Measurements from ENCODE around the gene GOLT1A.
"Not testable (repeated sequence)": the region's sequence is repeated elsewhere in the genome, so short reads cannot be mapped to it uniquely, and the experiment has no call there.

Gene GOLT1A

GRCh38 chr1:204237515-204237914 is 23.7 kb upstream of the GOLT1A start:
- H3K27ac Mint-ChIP-seq; H3K9me3 Mint-ChIP-seq; H3K27me3 Mint-ChIP-seq; H3K4me3 Mint-ChIP-seq; H3K36me3 Mint-ChIP-seq (ENCODE audit: low read depth); H3K4me1 Mint-ChIP-seq (ENCODE audit: low read depth); intact Hi-C loops (cut with micrococcal nuclease): not testable (repeated sequence)

DNA sequence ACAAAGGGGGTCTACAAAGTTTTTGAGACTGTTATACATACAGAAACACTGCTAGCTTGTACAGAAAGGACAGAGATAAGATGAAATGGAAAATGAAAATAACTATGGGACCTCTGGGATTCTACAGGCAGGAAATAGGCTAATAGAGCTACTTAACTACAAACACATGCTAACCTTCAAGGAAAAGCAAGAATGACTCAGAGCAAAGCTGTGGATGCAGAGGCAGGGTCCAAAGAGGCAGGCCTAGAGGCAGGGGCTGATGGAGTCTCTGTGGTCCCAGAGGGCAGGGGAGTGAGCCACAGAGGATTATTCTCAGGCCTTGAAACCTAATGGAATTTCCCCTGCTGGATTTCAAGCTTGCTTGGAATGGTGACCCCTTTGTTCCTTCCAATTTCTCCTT is 18.7 kb upstream of the GOLT1A start:
- Mint-ChIP-seq H3K4me1 (ENCODE audit: low read depth) (no peaks in the 10 kb centered on the region), H3K4me3 (no peak overlapping the region), H3K36me3 (ENCODE audit: low read depth) (no peaks in the 10 kb centered on the region), H3K9me3 (no peaks in the 10 kb centered on the region), H3K27me3 (no peaks in the 10 kb centered on the region), H3K27ac (no peak overlapping the region)
- intact Hi-C loops (cut with micrococcal nuclease): no loop called here

DNA sequence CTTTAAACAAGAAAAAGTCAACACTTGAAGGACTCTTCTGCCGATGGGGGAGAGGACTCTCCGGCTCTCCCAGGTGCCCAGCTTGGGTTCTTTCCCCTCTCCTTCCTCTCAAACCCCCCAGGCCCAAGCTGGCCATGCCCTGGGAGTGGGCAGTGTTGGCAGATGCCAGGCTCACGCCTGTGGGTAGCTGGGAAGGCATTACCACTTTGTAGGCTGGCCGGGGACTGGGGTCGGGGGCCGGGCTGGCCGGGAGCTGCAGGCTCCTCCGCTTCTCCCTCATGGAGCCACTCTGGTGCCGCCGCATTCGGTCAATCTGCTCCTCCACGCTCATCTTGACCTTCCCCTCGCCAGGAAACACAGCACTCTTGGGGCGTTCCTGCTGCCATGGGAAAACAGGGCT is 16.4 kb upstream of the GOLT1A start:
- intact Hi-C loops (cut with micrococcal nuclease): no loop called here
- H3K4me3 Mint-ChIP-seq: no peak overlapping the region
- no peaks in the 10 kb centered on the region for H3K4me1 Mint-ChIP-seq (ENCODE audit: low read depth)
- no peaks in the 10 kb centered on the region for H3K9me3 Mint-ChIP-seq
- H3K27me3 Mint-ChIP-seq: no peaks in the 10 kb centered on the region
- no peaks in the 10 kb centered on the region for H3K36me3 Mint-ChIP-seq (ENCODE audit: low read depth)
- H3K27ac Mint-ChIP-seq: no peak overlapping the region

DNA sequence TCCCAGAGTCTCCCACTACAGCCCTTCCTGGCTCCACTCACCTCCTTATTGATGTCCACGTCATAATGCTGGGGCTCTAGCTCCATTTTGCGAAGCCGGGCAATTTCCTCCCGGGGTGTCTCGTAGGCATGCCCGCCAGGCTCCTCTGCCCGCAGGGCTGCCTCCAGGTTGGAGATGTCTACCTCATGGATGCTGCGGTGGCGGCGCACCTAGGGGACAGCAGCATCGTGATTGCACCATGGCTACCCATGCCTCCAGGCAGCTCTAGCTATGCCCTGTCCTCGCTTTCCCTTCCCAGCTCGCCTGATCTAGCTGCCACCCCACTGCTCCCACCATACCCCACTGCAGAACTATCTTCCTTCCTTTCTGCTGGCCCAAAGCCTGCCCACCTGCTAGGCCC is 15.1 kb upstream of the GOLT1A start:
- H3K27me3 Mint-ChIP-seq: no peaks in the 10 kb centered on the region
- no peaks in the 10 kb centered on the region for H3K9me3 Mint-ChIP-seq
- no peak overlapping the region for H3K27ac Mint-ChIP-seq
- H3K4me3 Mint-ChIP-seq: no peak overlapping the region
- intact Hi-C loops (cut with micrococcal nuclease): no loop called here
- H3K36me3 Mint-ChIP-seq (ENCODE audit: low read depth): no peaks in the 10 kb centered on the region
- H3K4me1 Mint-ChIP-seq (ENCODE audit: low read depth): no peaks in the 10 kb centered on the region

DNA sequence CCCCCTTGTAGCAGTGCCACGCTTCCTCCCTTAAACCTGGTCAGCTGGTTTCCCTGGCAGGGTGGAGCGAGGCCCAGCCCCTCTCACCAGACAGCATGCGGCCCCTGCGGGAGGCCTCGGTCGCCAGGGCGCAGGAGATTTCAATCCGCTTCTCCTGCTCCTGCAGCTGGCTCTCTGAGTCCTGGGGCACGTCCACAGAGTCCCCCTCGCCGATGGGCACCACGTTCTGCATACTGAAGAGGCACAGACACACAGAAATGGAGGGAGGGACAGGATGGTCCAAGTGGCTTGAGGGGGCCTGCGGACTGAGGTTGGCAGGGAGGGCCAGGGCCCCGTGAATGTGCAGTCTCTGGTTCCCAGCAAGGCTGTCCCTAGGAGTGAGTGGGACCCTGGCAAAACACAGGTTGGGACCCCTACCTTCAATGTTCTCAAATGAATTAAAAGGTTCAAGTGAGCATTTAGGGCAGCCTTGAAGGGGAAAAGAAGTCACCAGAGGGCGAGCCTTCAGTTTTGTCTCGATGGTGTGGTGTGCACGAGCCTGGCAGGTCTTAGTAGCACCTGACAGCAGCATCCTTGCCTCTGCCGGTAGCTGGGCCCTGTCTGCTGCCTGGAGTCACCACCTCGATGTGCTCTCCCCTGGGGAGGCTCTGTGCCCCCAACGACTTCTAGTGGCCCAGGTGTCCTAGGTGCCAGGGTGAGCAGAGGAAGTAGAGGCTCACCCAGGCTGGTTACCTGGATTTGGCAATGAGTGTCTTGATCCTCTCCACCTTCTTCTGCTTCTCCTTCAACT is 14.4 kb upstream of the GOLT1A start:
- H3K27ac Mint-ChIP-seq: no peak overlapping the region
- no peaks in the 10 kb centered on the region for H3K36me3 Mint-ChIP-seq (ENCODE audit: low read depth)
- H3K27me3 Mint-ChIP-seq: no peaks in the 10 kb centered on the region
- H3K4me1 Mint-ChIP-seq (ENCODE audit: low read depth): no peaks in the 10 kb centered on the region
- no peaks in the 10 kb centered on the region for H3K9me3 Mint-ChIP-seq
- intact Hi-C loops (cut with micrococcal nuclease): no loop called here
- H3K4me3 Mint-ChIP-seq: no peak overlapping the region

DNA sequence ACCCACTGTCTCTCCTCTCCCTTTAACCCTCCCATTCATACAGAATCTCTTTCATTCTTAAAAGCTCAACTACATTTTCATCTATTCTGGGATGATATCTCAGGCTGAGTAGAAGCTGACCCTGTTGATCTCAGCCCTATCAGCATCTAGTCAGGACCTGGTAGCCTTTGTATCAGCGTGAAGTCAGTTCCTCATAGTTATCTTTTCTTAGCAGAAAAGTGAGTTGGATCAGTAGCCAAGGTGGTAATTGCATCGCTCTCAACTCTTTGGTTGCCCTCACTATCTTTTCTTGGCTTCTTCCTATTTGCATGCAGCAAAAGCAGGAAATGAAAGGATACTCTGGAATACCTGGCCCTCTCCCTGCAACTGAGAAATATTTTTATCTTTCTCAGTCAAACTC is 13.6 kb upstream of the GOLT1A start:
- Mint-ChIP-seq H3K36me3 (ENCODE audit: low read depth) (no peaks in the 10 kb centered on the region), H3K27me3 (no peaks in the 10 kb centered on the region), H3K4me1 (ENCODE audit: low read depth) (no peaks in the 10 kb centered on the region), H3K27ac (no peak overlapping the region), H3K9me3 (no peaks in the 10 kb centered on the region), H3K4me3 (no peak overlapping the region)
- intact Hi-C loops (cut with micrococcal nuclease): no loop called here

DNA sequence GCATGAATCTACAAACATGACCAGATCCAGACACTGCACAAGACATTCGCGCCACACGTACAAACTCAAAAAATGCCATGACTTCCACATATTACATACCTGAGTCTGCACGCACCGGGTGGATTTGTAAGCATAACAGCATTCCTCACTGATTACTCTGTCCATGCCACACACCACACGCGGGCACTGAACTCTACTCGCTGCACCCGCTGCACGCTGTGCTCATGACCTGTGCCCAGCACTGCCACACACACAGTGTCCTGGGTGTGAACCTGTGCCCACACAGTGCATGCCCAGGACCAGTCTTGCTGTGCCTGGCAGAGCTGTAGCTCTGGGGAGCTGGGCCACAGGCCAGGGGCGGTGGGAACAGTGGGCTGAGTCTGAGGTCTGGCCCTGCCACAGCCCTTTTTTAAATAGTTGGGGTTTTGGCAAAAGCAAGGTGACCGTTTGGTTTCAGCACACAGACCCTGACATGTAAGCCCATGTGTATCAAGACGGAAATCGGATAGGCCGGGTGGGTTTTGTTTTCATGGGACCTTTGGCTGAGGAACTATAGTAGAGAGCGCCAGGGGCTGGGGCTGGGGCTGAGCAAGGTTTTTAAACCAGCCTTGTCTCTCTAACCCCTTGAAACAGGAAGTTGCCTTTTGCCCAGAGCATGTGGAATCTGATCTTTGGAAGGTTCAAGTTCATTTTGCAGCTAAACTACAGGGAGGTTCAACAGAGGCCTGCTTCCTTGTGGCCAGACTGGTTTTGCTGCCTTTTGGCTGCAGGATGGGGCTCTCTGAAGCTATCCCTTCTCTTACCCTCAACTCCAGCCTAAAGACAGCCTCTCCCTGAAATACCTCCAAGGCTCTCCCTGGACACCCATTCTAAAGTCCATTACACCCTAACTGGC is 12.3 kb upstream of the GOLT1A start:
- Mint-ChIP-seq H3K9me3 (no peaks in the 10 kb centered on the region), H3K36me3 (ENCODE audit: low read depth) (no peaks in the 10 kb centered on the region), H3K27ac (no peak overlapping the region), H3K4me1 (ENCODE audit: low read depth) (no peaks in the 10 kb centered on the region), H3K4me3 (no peak overlapping the region), H3K27me3 (no peaks in the 10 kb centered on the region)
- intact Hi-C loops (cut with micrococcal nuclease): no loop called here

DNA sequence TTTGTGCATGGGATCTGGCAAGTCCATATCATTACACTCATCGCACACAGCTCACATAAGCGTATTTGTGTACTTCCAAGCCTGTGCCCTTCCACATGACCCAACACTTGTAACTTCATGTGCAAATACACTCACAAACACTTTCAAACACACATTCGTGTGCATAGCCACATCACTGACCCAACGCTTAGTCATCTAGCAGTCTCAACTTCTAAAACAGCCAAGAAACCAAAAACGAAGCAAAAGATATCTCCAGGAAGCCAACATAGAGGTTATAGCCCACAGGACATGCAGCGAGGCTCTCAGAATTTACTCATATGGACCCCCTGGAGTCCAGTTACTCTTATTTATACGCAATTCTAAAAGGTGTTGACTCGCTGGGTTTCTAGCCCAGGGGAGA is 10.9 kb upstream of the GOLT1A start:
- no peaks in the 10 kb centered on the region for H3K36me3 Mint-ChIP-seq (ENCODE audit: low read depth)
- no peaks in the 10 kb centered on the region for H3K9me3 Mint-ChIP-seq
- intact Hi-C loops (cut with micrococcal nuclease): no loop called here
- H3K4me1 Mint-ChIP-seq (ENCODE audit: low read depth): peaks cover 5% of the 10 kb centered on the region
- no peaks in the 10 kb centered on the region for H3K27me3 Mint-ChIP-seq
- no peak overlapping the region for H3K27ac Mint-ChIP-seq
- H3K4me3 Mint-ChIP-seq: no peak overlapping the region

GRCh38 chr1:204223129-204223860 is 9.5 kb upstream of the GOLT1A start:
- intact Hi-C loops (cut with micrococcal nuclease): no loop called here
- no peaks in the 10 kb centered on the region for H3K27me3 Mint-ChIP-seq
- H3K4me1 Mint-ChIP-seq (ENCODE audit: low read depth): peaks cover 5% of the 10 kb centered on the region
- H3K36me3 Mint-ChIP-seq (ENCODE audit: low read depth): no peaks in the 10 kb centered on the region
- no peak overlapping the region for H3K4me3 Mint-ChIP-seq
- H3K9me3 Mint-ChIP-seq: no peaks in the 10 kb centered on the region
- no peak overlapping the region for H3K27ac Mint-ChIP-seq

GRCh38 chr1:204222764-204223055 is 8.9 kb upstream of the GOLT1A start:
- H3K36me3 Mint-ChIP-seq (ENCODE audit: low read depth): no peaks in the 10 kb centered on the region
- H3K9me3 Mint-ChIP-seq: no peaks in the 10 kb centered on the region
- intact Hi-C loops (cut with micrococcal nuclease): no loop called here
- H3K4me1 Mint-ChIP-seq (ENCODE audit: low read depth): peaks cover 5% of the 10 kb centered on the region
- H3K27me3 Mint-ChIP-seq: no peaks in the 10 kb centered on the region
- H3K4me3 Mint-ChIP-seq: no peak overlapping the region
- H3K27ac Mint-ChIP-seq: no peak overlapping the region

GRCh38 chr1:204222006-204222763 is 8.4 kb upstream of the GOLT1A start:
- Mint-ChIP-seq H3K27ac (no peak overlapping the region), H3K4me3 (no peak overlapping the region), H3K9me3 (no peaks in the 10 kb centered on the region), H3K36me3 (ENCODE audit: low read depth) (no peaks in the 10 kb centered on the region), H3K27me3 (no peaks in the 10 kb centered on the region), H3K4me1 (ENCODE audit: low read depth) (peaks cover 5% of the 10 kb centered on the region)
- intact Hi-C loops (cut with micrococcal nuclease): no loop called here

DNA sequence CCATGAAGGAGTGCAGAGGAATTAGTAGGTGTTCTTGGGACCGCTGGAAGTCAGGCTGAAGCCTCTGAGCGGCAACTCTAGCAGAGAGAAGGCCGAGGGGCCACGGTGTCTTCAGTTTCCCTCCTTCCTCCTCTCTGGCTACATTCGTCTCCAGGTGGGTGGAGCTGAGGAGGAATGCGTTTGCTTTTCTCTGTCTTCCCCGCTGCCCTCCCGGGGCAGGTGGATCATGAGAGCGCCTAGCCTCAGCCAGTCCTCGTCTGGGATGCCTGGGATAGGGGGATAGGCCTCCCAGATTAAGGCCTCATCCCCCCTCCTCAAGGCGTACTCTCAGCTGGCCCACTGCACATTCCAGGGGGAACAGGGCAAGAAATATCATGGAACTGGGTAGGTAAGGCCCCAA is 7.5 kb upstream of the GOLT1A start:
- Mint-ChIP-seq H3K36me3 (ENCODE audit: low read depth) (no peaks in the 10 kb centered on the region), H3K4me1 (ENCODE audit: low read depth) (peaks cover 5% of the 10 kb centered on the region), H3K27me3 (no peaks in the 10 kb centered on the region), H3K4me3 (no peak overlapping the region), H3K27ac (no peak overlapping the region), H3K9me3 (no peaks in the 10 kb centered on the region)
- intact Hi-C loops (cut with micrococcal nuclease): no loop called here

- peaks cover 5% of the 10 kb centered on the region for H3K4me1 Mint-ChIP-seq (ENCODE audit: low read depth)
- no peaks in the 10 kb centered on the region for H3K27me3 Mint-ChIP-seq
- no peak overlapping the region for H3K27ac Mint-ChIP-seq
- H3K4me3 Mint-ChIP-seq: no peak overlapping the region
- intact Hi-C loops (cut with micrococcal nuclease): no loop called here
- no peaks in the 10 kb centered on the region for H3K9me3 Mint-ChIP-seq
- H3K36me3 Mint-ChIP-seq (ENCODE audit: low read depth): no peaks in the 10 kb centered on the region
These were observed 6.3 kb upstream of the GOLT1A start for GRCh38 chr1:204219971-204220616.
